A549 (cell line): ENCODE measurements around the gene ID3. TPM values are rescaled to one million over a fixed set of nuclear protein-coding genes. Genes with fewer than 3 reads are reported as not detected.

ENCODE experiments used
- ATAC-seq, 2 experiments: fragments of 200-7000 bp in 1 of 2; fragments of >200 bp in 1 of 2; cut with Nextera tagmentation in 1 of 2; cut with Tn5 transposase in 1 of 2; 3 replicates each; pipeline versions ENCODE4 v1.8.0 to v1.9.1; 2018 to 2020; ENCODE audit warnings: mild to moderate bottlenecking in 1 of 2, moderate library complexity in 1 of 2
- CTCF ChIA-PET: fragments of 300-600 bp; sonication (Branson Sonifier 250); formaldehyde crosslinking; extraction: SDS; loops from one replicate; lab custom pipeline; 2021; ENCODE audit warnings: antibody characterized with exemption, inconsistent platforms; lab: Yijun Ruan, JAX
- POLR2A ChIA-PET: fragments of 350-600 bp; formaldehyde crosslinking; extraction: SDS; loops from one replicate; lab custom pipeline; 2021; ENCODE audit warnings: antibody characterized with exemption, inconsistent platforms; lab: Yijun Ruan, JAX
- DNase-seq, 2 experiments: peaks; one replicate each; pipeline versions ENCODE4 v3.0.0 to v3.0.0-alpha.2; 2011 to 2016; ENCODE audit warnings: low read depth in 1 of 2, low spot score in 1 of 2
- FAIRE-seq: peaks from 2 replicates; lab custom pipeline; 2011; peaks lifted over from hg19 to GRCh38; lab: Jason Lieb, UNC
- H3K27ac ChIP-seq, 2 experiments: fragments of >200 bp; sonication (Bioruptor Twin); formaldehyde crosslinking; 3 replicates each; pipeline ENCODE4 v1.5.1; 2016 to 2017
- H3K4me1 ChIP-seq: fragments of >200 bp; sonication (Bioruptor Twin); formaldehyde crosslinking; 3 replicates; pipeline ENCODE4 v1.6.1; 2016
- H3K4me2 ChIP-seq: fragments of >200 bp; sonication (Bioruptor Twin); formaldehyde crosslinking; 3 replicates; pipeline ENCODE4 v1.6.1; 2016
- H3K4me3 ChIP-seq: fragments of >200 bp; sonication (Bioruptor Twin); formaldehyde crosslinking; 3 replicates; pipeline ENCODE4 v1.5.1; 2016
- H3K9me3 ChIP-seq: fragments of >200 bp; sonication (Bioruptor Twin); formaldehyde crosslinking; 3 replicates; pipeline ENCODE4 v1.6.1; 2016
- CBX2 ChIP-seq: fragments of 200-600 bp; sonication (generic); IDR thresholded peaks from 2 replicates; pipeline ENCODE4 v1.6.1; 2016; ENCODE audit warnings: low read depth, mild to moderate bottlenecking, borderline replicate concordance
- CHD4 ChIP-seq: fragments of 200-600 bp; sonication (generic); IDR thresholded peaks from 2 replicates; pipeline ENCODE4 v1.6.1; 2016; ENCODE audit warnings: antibody characterized with exemption, mild to moderate bottlenecking, borderline replicate concordance
- EHF ChIP-seq: fragments of 250-450 bp; sonication (Bioruptor Pico); IDR thresholded peaks from 2 replicates; pipeline ENCODE4 v1.5.0; 2020; ENCODE audit warnings: mild to moderate bottlenecking
- ESRRA ChIP-seq: fragments of 150-350 bp; IDR thresholded peaks from 2 replicates; pipeline ENCODE4 v1.6.1; 2014; ENCODE audit warnings: mild to moderate bottlenecking, low read length, borderline replicate concordance
- GATA3 ChIP-seq: IDR thresholded peaks from 2 replicates; pipeline ENCODE4 v1.6.1; 2012; ENCODE audit warnings: borderline replicate concordance
- HEYL ChIP-seq: fragments of 250-450 bp; sonication (Bioruptor Pico); IDR thresholded peaks from 2 replicates; pipeline ENCODE4 v1.8.0; 2021; ENCODE audit warnings: mild to moderate bottlenecking, moderate library complexity
- HOXB13 ChIP-seq: fragments of 250-450 bp; sonication (Bioruptor Pico); IDR thresholded peaks from 2 replicates; pipeline ENCODE4 v1.5.0; 2020; ENCODE audit warnings: low read depth, mild to moderate bottlenecking, moderate library complexity
- JUNB ChIP-seq: fragments of >200 bp; sonication (Bioruptor Twin); formaldehyde crosslinking; IDR thresholded peaks from 2 replicates; pipeline ENCODE4 v1.6.1; 2016
- KDM1A ChIP-seq: fragments of 200-600 bp; sonication (generic); IDR thresholded peaks from 2 replicates; pipeline ENCODE4 v1.6.1; 2016; ENCODE audit warnings: low read depth, mild to moderate bottlenecking
- KDM5A ChIP-seq: fragments of 200-600 bp; sonication (generic); IDR thresholded peaks from 2 replicates; pipeline ENCODE4 v1.6.1; 2016; ENCODE audit warnings: antibody characterized with exemption, mild to moderate bottlenecking
- NFE2L2 ChIP-seq: fragments of 150-350 bp; conservative IDR thresholded peaks from 2 replicates; pipeline ENCODE4 v1.6.1; 2014; ENCODE audit warnings: low read length
- POLR2A ChIP-seq: IDR thresholded peaks from 2 replicates; pipeline ENCODE4 v1.6.1; 2012; ENCODE audit warnings: mild to moderate bottlenecking, low read length
- RAD21 ChIP-seq, 2 experiments: fragments of >200 bp in 1 of 2; sonication (Bioruptor Twin) in 1 of 2; formaldehyde crosslinking in 1 of 2; IDR thresholded peaks in 1 of 2; conservative IDR thresholded peaks in 1 of 2; 2 replicates in 1 of 2; 3 replicates in 1 of 2; pipeline ENCODE4 v1.6.1; 2012 to 2018; ENCODE audit warnings: inconsistent platforms in 1 of 2
- RFX5 ChIP-seq: fragments of 450-650 bp; IDR thresholded peaks from 2 replicates; pipeline ENCODE4 v1.7.1; 2014; ENCODE audit warnings: antibody characterized with exemption, mild to moderate bottlenecking, moderate library complexity
- RNF2 ChIP-seq: fragments of 200-600 bp; sonication (generic); IDR thresholded peaks from 2 replicates; pipeline ENCODE4 v1.6.1; 2016; ENCODE audit warnings: low read depth, mild to moderate bottlenecking, antibody characterized with exemption, moderate library complexity, borderline replicate concordance
- SMC3 ChIP-seq: fragments of >200 bp; sonication (Bioruptor Twin); formaldehyde crosslinking; IDR thresholded peaks from 3 replicates; pipeline ENCODE4 v1.6.1; 2018; ENCODE audit warnings: inconsistent platforms
- SREBF2 ChIP-seq: fragments of 450-650 bp; IDR thresholded peaks from 2 replicates; pipeline ENCODE4 v1.6.1; 2014; ENCODE audit warnings: mild to moderate bottlenecking, moderate library complexity
- ZFP36 ChIP-seq: fragments of 450-650 bp; IDR thresholded peaks from 2 replicates; pipeline ENCODE4 v1.6.1; 2014; ENCODE audit warnings: borderline replicate concordance; ENCODE audit not compliant: partially characterized antibody
- WGBS: methylation state at CpG from one replicate; pipeline ENCODE4 v1.1.6; 2017; ENCODE audit errors: missing lambda C conversion rate; 5-methylcytosine and 5-hydroxymethylcytosine counted together
- polyA plus RNA-seq, 4 experiments: library from polyadenylated mRNA; depleted of rRNA in 3 of 4; stranded (reverse); fragments of >200 nt; fragmentation: RNase III in 1 of 4; extraction: RNeasy Plus Mini Kit Qiagen cat#74134 plus additional on column Dnase treatment in 1 of 4; gene quantifications; 2 replicates in 3 of 4; 3 replicates in 1 of 4; pipeline ENCODE4 v1.2.3, GENCODE V29; 2011 to 2017
- TF ChIP-seq, protein P1 (sequence below): fragments of 200-600 bp; sonication (generic); IDR thresholded peaks from 2 replicates; pipeline ENCODE4 v1.6.1; 2016; ENCODE audit warnings: antibody characterized with exemption, mild to moderate bottlenecking, moderate library complexity
- TF ChIP-seq, protein P2 (sequence below): fragments of >200 bp; sonication (Bioruptor Twin); formaldehyde crosslinking; IDR thresholded peaks from 2 replicates; pipeline ENCODE4 v1.6.1; 2016
- TF ChIP-seq, protein P3 (sequence below): IDR thresholded peaks from 2 replicates; pipeline ENCODE4 v1.6.1; 2012
- TF ChIP-seq, protein P4 (sequence below): IDR thresholded peaks from 2 replicates; pipeline ENCODE4 v1.6.1; 2012; ENCODE audit warnings: low read depth, borderline replicate concordance
- TF ChIP-seq, protein P5 (sequence below): fragments of 450-650 bp; IDR thresholded peaks from 2 replicates; pipeline ENCODE4 v1.6.1; 2014; ENCODE audit warnings: antibody characterized with exemption
- TF ChIP-seq, protein P6 (sequence below): fragments of 250-450 bp; sonication (Bioruptor Pico); IDR thresholded peaks from 2 replicates; pipeline ENCODE4 v1.5.0; 2021; ENCODE audit warnings: mild to moderate bottlenecking, moderate library complexity, borderline replicate concordance
- TF ChIP-seq, protein P7 (sequence below): IDR thresholded peaks from 2 replicates; pipeline ENCODE4 v1.6.1; 2012
- TF ChIP-seq, protein P8 (sequence below): fragments of >200 bp; sonication (Bioruptor Twin); formaldehyde crosslinking; IDR thresholded peaks from 3 replicates; pipeline ENCODE4 v1.6.1; 2016

The ID3 gene
- polyA plus RNA-seq, 2 of the 4 experiments (the other 2 are of a cell fraction), result 171 to 336 TPM

DNA sequence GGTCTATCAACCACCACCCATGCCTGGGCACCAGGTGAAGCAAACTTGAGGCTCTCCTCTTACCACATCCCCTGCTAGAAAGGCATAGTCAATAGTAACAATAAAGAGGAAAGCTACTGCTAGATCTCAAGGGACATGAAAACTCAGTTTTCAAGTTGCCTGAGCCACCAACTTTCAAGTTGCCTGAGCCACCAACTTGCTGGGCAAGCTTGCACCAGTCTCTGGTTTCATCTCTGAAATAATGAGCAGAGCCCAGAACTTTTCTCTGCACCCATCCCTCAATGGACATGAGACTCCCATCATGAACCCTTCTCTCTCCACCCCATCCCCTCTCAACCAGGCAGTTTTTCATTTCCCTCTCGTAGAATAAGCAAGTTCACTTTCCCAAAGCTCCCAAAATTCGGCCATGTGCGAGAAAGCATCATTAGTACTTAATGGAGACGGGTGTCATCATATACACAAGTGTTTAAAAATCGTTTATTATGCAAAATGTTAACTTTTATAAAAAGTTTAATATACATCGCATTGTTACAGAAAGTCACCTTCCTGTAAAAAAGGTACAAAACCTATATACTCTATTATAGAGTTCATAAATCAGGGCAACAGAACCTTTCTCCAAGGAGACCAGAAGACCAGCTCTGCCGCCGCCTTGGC, 1.7 kb downstream of the ID3 start (continued):
- TF ChIP-seq, protein P1, sequence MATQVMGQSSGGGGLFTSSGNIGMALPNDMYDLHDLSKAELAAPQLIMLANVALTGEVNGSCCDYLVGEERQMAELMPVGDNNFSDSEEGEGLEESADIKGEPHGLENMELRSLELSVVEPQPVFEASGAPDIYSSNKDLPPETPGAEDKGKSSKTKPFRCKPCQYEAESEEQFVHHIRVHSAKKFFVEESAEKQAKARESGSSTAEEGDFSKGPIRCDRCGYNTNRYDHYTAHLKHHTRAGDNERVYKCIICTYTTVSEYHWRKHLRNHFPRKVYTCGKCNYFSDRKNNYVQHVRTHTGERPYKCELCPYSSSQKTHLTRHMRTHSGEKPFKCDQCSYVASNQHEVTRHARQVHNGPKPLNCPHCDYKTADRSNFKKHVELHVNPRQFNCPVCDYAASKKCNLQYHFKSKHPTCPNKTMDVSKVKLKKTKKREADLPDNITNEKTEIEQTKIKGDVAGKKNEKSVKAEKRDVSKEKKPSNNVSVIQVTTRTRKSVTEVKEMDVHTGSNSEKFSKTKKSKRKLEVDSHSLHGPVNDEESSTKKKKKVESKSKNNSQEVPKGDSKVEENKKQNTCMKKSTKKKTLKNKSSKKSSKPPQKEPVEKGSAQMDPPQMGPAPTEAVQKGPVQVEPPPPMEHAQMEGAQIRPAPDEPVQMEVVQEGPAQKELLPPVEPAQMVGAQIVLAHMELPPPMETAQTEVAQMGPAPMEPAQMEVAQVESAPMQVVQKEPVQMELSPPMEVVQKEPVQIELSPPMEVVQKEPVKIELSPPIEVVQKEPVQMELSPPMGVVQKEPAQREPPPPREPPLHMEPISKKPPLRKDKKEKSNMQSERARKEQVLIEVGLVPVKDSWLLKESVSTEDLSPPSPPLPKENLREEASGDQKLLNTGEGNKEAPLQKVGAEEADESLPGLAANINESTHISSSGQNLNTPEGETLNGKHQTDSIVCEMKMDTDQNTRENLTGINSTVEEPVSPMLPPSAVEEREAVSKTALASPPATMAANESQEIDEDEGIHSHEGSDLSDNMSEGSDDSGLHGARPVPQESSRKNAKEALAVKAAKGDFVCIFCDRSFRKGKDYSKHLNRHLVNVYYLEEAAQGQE, result peak; percentile 29; the same call in 1 of the 2 replicates
- TF ChIP-seq RAD21 (conservative IDR thresholded peaks at IDR 0.05 in 1 of 2, IDR thresholded peaks at IDR 0.05 in 1 of 2) (no peak), SREBF2 (no peak)
- TF ChIP-seq, protein P2, sequence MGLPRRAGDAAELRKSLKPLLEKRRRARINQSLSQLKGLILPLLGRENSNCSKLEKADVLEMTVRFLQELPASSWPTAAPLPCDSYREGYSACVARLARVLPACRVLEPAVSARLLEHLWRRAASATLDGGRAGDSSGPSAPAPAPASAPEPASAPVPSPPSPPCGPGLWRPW, result no peak
- TF ChIP-seq, protein P3, sequence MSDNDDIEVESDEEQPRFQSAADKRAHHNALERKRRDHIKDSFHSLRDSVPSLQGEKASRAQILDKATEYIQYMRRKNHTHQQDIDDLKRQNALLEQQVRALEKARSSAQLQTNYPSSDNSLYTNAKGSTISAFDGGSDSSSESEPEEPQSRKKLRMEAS, result no peak

DNA sequence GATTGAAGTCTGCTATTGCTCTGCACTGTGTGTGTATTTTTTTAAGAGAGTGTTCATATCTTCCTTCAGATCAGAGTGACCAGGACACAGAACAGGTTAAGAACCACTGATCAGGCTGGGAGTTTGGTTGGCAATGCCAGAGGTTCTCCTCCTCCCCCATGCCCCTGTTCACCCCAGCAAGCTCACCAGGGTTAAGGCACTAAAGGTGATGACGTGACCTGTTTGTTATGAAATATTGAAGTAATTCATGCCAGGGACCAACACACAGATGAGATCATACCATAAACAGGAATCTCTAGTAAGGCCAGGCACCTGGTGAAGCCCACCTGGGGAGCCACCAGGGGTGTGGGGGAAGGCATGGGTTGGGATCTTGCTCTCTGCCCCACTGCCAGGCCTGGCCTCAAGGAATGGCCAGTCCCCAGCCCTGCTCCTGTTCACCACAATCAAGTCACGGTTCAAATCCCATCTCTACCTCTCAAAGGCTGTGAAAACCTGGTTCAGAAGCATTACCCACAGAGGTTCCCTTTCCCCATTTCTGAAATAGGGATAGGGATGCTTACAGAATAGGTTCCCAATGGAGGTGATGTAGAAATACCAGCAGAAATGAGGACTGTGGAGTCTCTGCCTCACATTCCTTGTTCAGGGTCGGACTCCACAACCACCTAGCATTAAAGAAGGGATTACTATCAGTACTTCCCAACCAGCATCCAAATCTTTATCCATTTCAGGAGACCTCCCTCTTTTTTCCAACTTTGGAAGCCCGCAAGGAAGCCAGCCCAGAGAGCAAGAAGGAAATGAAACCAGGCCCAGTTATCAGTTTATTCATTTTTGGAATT, 2.4 kb downstream of the ID3 start:
- no peak for FAIRE-seq
- Histone ChIP-seq H3K4me3 (peak overlapping the region; percentile 92), H3K4me1 (peaks cover 56% of the 10 kb centered on the region), H3K4me2 (peak overlapping the region; percentile 77), H3K9me3 (no peaks in the 10 kb centered on the region), H3K27ac (peak overlapping the region; percentile 96 to 98)
- CTCF ChIA-PET, result interaction anchor here (0.5 to 29.3 kb wide), 8 partner anchors 12 to 77 kb away, joined by 3 to 699 read pairs (median 4); no protein-coding TSS in a partner anchor
- 2% methylated on average over 3 of the region's 4 CpGs for WGBS
- ATAC-seq, result peak; percentile 17 to 34
- DNase-seq, result peak; percentile 65 to 82
- POLR2A ChIA-PET, result interaction anchor here (0.6 to 11.2 kb wide), 14 partner anchors 13 to 1531 kb away, joined by 3 to 168 read pairs (median 16); partner anchors contain the start of genes ELOA and RPL11
- TF ChIP-seq HEYL (no peak), KDM5A (no peak), HOXB13 (CRISPR knock-in tag) (peak; percentile 81), NFE2L2 (no peak), ESRRA (no peak), ZFP36 (no peak), CBX2 (no peak), KDM1A (no peak), GATA3 (peak; percentile 73), SMC3 (peak; percentile 5; the same call in 1 of the 3 replicates), EHF (CRISPR knock-in tag) (0 out of 2 replicates have a peak, but pooled peaks have one; percentile 60), POLR2A (peak; percentile 81), RAD21 (conservative IDR thresholded peaks at IDR 0.05 in 1 of 2, IDR thresholded peaks at IDR 0.05 in 1 of 2) (no peak; a peak in 1 of 5 replicates), RFX5 (no peak), JUNB (peak; percentile 10; the same call in 1 of the 2 replicates), RNF2 (no peak), CHD4 (no peak)
- TF ChIP-seq, protein P4, sequence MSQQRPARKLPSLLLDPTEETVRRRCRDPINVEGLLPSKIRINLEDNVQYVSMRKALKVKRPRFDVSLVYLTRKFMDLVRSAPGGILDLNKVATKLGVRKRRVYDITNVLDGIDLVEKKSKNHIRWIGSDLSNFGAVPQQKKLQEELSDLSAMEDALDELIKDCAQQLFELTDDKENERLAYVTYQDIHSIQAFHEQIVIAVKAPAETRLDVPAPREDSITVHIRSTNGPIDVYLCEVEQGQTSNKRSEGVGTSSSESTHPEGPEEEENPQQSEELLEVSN, result no peak
- TF ChIP-seq, protein P5, sequence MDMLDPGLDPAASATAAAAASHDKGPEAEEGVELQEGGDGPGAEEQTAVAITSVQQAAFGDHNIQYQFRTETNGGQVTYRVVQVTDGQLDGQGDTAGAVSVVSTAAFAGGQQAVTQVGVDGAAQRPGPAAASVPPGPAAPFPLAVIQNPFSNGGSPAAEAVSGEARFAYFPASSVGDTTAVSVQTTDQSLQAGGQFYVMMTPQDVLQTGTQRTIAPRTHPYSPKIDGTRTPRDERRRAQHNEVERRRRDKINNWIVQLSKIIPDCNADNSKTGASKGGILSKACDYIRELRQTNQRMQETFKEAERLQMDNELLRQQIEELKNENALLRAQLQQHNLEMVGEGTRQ, result no peak
- TF ChIP-seq, protein P6, sequence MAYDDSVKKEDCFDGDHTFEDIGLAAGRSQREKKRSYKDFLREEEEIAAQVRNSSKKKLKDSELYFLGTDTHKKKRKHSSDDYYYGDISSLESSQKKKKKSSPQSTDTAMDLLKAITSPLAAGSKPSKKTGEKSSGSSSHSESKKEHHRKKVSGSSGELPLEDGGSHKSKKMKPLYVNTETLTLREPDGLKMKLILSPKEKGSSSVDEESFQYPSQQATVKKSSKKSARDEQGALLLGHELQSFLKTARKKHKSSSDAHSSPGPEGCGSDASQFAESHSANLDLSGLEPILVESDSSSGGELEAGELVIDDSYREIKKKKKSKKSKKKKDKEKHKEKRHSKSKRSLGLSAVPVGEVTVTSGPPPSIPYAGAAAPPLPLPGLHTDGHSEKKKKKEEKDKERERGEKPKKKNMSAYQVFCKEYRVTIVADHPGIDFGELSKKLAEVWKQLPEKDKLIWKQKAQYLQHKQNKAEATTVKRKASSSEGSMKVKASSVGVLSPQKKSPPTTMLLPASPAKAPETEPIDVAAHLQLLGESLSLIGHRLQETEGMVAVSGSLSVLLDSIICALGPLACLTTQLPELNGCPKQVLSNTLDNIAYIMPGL (CRISPR knock-in tag), result no peak; the same call in none of the 2 replicates
- TF ChIP-seq, protein P7, sequence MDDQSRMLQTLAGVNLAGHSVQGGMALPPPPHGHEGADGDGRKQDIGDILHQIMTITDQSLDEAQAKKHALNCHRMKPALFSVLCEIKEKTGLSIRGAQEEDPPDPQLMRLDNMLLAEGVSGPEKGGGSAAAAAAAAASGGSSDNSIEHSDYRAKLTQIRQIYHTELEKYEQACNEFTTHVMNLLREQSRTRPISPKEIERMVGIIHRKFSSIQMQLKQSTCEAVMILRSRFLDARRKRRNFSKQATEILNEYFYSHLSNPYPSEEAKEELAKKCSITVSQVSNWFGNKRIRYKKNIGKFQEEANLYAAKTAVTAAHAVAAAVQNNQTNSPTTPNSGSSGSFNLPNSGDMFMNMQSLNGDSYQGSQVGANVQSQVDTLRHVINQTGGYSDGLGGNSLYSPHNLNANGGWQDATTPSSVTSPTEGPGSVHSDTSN, result peak; percentile 88
- TF ChIP-seq, protein P8, sequence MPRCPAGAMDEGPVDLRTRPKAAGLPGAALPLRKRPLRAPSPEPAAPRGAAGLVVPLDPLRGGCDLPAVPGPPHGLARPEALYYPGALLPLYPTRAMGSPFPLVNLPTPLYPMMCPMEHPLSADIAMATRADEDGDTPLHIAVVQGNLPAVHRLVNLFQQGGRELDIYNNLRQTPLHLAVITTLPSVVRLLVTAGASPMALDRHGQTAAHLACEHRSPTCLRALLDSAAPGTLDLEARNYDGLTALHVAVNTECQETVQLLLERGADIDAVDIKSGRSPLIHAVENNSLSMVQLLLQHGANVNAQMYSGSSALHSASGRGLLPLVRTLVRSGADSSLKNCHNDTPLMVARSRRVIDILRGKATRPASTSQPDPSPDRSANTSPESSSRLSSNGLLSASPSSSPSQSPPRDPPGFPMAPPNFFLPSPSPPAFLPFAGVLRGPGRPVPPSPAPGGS, result peak; percentile 6; the same call in 1 of the 3 replicates
